HG02852 (cell line): ENCODE data around the gene RAP1GAP2.
"Not testable (repeated sequence)": the region's sequence is repeated elsewhere in the genome, so short reads cannot be mapped to it uniquely, and the experiment has no call there.

Source experiments
- ATAC-seq: cut with Tn5 transposase; IDR thresholded peaks from one replicate; pipeline ENCODE4 v1.9.1; 2021; ENCODE audit warnings: mild to moderate bottlenecking, moderate library complexity; ENCODE audit not compliant: unreplicated experiment

RAP1GAP2 gene

GRCh38 chr17:2991396-2992180 is 195.3 kb downstream of the RAP1GAP2 start:
- ATAC-seq, result not testable (repeated sequence)

GRCh38 chr17:2994441-2994840 is 198.2 kb downstream of the RAP1GAP2 start:
- no peak for ATAC-seq

DNA sequence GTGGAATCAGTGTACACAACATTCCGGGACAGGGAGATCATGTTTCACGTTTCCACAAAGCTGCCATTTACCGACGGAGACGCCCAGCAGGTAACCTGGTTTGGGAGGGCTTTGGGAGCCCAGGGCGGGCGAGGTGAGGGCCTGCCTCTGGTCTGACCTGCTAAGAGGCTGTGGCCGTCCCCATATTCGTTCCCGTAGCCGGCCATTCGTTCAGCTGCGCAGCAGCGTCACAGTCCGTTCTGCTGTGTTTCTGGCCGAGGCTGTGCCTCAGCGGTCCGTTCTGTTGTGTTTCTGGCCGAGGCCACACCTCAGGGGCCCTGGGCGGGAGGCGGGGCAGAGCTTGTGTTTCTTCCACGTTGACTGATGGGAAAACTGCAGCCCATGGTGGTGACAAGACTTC is 199.1 kb downstream of the RAP1GAP2 start:
- no peak for ATAC-seq

GRCh38 chr17:2995886-2996809 is 199.9 kb downstream of the RAP1GAP2 start:
- ATAC-seq, result no peak

- ATAC-seq, result no peak
Observed at GRCh38 chr17:2996810-2997670, 200.8 kb downstream of the RAP1GAP2 start.

DNA sequence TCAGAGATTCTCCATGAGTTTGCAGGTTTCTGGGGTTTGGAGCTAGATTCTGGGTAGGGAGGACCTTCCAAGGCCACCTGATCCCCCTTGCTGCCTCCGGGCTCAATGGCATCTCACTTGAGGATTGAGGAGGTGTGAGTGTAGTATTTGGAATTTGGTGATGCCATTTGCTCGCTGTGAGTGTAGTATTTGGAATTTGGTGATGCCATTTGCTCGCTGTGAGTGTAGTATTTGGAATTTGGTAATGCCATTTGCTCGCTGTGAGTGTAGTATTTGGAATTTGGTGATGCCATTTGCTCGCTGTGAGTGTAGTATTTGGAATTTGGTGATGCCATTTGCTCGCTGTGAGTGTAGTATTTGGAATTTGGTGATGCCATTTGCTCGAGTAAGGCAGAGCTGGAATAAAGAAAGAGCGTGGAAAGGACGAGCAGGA is 202.2 kb downstream of the RAP1GAP2 start:
- ATAC-seq, result not testable (repeated sequence)

DNA sequence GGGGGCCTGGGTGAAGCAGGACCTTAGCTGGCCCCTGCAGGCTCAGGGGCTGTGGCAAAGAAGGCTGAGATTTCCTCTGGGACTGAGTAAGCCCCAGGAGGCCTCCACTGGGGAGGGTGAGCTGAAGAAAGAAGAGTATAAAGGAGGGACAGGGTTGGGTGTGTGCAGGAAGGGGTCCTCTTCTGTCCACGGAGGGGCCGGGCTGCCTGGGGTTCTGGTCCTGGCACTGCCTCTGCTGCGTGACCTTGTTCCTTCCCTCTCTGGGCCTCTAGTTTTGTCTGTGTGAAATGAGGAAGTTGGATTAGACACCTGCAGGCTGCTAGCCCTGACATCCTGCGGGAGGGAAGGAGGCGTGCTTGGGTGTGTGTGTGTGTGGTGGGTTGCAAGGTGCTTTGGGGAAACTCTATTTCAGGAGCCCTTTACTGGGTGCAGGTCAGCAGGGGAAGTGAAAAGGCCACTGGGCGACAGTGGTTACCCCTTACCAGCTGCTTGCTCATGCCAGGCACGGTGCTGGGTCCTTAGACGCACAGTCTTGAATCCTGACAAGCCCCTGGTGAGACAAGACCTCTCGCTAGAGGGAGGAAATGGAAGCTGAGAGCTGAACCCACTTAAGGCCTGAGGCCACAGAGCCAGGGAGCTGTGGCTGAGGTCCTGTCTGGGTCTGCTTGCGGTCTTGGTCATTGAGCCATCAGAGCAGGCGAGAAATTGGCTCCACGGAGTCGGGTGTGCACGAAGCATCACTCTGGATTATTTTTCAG is 206.5 kb downstream of the RAP1GAP2 start:
- peak; percentile 70 for ATAC-seq

DNA sequence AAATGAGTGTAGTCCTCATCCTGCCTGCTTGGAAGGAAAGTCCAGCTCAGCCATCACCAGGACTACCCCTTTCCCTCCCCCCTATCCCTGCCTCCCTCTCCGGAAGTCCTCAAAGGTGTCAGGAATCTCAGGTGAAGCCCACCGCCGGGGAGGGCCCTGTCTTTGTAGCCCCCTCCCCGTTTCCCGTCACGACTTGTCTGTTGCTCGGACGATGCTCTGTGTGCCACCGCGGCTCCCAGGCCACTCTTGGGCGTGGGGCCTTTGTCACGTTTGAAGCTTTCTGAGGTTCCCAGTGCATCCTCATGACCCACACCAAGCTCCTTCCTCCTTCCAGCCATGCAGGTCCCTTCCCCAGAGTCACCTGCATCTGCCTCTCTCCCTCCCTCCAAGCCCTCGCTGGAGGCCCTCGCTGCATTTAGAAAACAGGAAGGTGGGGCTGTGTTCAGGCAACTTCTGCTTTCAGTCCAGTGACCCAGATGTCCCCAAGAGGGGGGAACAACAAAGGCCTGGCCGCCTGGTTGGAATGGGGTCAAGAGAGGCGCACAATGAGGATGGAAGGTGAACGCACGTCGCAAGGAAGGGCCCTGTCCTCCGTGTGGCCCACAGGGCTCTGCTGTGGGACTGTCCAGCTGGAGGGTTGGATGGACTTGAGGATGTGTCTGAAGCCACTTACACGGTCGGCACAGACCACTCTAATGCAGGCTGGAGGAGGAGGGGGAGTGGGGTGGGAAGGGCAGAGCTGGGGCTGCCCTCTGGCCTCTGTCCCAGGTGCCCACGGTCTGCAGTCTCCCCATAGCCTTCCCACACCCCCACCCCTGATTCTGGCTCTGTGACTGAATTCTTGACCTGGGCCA is 207.3 kb downstream of the RAP1GAP2 start:
- ATAC-seq, result peak; percentile 33

DNA sequence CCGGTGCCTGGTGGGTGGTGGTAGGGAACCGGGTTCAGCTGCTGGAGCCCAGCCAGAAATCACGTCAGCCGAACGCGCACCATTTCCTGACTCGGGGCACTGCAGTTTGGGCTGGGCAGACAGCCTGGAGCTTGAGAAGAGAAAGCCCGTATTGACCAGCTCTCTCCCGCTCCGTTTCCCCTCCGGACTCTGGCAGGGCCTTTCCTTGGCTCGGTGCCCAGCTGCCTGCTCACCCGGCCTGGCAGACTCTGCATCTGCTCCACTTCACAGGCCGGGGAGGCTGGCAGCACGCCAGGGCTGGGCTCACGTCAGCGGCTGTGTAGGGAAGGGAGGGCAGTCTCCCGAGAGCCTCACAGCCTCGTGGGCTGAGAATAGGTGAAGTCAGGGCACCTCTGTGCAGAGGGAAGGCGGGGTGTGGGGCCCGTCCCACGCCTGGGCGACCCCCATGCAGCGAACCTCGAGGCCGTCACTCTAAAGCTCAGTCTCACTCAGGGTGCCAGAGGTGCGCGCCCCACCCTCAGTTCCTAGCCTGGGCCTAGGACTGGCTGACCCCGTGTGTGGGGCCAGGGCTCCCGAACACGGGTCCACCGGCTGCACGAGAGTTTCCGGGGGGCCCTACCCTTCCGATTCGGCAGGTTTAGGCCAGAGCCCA is 208.0 kb downstream of the RAP1GAP2 start:
- ATAC-seq, result no peak

- ATAC-seq, result no peak
Observed at GRCh38 chr17:3004925-3005324, 208.7 kb downstream of the RAP1GAP2 start.

DNA sequence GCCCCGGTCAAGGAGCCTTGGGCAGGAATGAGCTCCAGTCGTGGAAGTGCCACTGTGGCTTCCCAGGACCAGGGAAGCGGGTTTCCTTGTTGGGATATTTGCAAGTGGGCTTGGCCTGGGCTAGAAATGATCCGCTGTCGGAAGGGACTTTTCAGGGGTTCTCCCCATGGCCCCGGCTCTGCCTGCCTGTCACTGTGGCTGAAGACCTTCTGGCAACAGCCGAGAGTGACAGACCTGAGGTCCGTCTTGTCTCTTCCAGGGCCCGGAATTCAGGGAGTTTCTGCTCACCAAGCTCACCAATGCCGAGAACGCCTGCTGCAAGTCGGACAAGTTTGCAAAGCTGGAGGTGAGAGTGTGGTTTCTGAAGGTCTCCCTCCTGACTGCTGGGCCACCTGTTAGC is 209.5 kb downstream of the RAP1GAP2 start:
- no peak for ATAC-seq

GRCh38 chr17:3006801-3007200 is 210.6 kb downstream of the RAP1GAP2 start:
- ATAC-seq, result no peak

GRCh38 chr17:3007651-3008121 is 211.4 kb downstream of the RAP1GAP2 start:
- ATAC-seq, result no peak

DNA sequence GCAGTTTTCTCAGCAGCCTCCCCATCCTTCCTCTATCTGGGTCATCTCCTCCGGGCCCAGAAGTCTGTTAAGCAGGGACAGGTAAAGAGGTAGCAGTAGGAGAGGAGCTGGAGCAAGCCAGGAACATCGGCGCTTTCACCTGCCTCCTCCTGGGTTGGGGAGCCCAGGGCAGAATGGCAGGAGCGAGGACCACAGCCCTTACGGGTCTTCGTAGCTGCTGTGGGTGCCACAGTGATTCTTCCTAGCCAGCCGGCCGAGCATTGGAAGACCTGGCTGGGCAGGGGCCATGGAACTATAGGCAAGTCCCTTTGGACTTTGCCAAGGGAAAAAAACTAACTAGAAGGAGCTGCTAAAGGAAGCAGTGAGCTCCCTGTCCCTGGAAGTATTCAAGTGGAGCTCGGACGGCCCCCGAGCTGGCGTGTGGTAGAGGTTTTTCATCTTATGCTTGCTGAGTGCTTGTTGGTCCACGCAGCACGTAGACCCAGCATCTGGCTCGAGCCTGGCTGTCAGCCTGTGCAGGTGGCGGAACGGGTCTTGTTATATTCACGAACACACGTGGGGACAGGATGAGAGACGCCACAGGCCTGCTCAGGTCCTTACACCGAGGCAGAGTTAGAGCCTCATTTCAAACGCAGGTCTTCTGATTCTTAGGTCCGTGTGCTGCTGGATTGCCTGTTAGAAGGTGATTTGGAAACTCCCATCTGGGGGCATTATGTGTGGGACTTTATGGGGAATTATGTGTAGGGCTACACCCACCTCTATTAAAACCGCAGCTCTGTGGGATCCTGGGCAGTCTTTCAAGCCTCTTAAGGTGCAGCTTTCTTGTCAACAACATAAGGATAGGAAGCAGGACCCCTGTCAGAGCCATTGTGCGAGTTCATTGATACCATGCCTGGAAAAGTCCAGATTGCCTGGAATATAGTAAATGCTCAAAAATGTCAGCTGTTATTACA is 212.4 kb downstream of the RAP1GAP2 start:
- no peak for ATAC-seq

DNA sequence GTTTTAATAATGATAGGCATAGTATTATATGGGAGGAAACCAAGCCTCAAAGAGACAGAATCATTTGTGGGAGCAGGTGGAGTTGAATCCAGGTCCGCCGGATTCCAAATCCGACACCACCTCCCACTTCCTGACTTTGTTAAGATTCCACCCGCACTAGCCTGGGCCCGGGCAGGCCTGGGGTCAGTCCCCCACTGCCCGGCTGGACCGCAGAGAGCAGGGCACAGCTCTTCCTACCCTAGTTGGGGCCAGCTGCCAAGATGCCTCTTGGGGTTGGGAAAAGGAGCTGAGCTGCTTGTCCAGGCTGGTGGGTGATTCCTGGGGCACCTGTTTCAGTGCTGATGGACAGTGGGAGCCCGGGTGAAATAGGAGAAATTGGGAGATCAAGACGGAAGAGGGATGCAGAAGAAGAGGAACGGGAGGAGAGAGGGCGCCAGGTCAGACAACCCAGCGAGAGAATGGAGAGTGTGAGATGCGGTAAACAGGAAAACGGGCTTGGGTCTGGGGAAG is 213.2 kb downstream of the RAP1GAP2 start:
- no peak for ATAC-seq

DNA sequence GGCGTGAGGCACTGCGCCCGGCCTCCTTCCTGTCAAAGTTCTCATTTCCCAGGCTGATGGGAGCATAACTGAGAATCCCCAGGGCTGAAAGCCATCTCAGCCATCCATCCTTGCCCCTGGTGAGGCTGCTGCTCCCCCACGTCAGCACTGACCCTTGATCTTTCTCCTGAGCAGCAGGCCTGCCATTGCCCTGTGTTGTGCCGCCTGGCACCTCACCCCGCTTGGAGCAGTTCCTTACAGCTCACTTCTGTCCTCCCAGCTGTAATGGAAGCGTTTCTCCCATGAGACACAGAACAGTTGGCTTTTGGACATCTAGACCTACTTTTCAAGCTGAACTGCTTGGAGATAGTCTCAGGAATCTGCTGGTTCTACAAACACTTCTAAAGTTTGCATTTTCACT is 215.7 kb downstream of the RAP1GAP2 start:
- no peak for ATAC-seq

DNA sequence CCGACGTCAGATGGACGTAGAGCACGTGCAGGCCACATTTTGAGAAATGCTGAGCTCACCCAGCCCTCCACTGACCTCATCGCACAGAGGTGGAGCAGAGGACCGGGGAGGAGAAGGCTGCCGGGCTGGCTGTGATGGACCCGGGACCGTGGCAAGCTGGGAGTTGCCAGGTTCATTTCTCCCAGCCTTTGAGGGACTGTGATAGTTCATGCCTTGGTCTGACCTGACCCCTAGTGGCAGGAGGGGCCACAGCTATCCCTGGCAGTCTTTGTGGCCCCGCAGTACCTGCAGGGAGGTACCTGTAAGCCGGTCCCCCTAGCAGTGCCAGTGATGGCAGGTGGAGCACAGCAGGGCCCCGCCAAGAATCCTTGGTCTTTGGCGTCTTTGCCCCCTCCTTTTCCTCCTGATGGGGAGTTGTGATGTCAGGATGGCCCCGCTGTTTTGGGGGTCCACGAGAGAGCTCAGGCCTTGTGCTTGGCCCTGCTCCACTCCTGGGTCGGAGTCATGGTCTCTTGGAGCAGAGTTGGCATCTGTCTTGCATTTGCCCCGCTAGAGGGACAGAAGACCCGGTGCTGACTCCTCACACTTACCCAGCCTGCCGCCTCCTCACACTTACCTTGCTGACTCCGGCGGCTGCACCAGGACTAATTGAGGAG is 216.8 kb downstream of the RAP1GAP2 start:
- no peak for ATAC-seq
